Smooth muscle cell of the brain vasculature (primary cell): ENCODE data around the gene ESRRA.

ENCODE experiments used
- DNase-seq: peaks from one replicate; pipeline ENCODE4 v3.0.0-alpha.2; 2012; ENCODE audit warnings: low read depth, low spot score

The ESRRA gene

GRCh38 chr11:64349404-64349803, 44.1 kb downstream of the ESRRA start:
- no peak for DNase-seq

GRCh38 chr11:64351136-64351631, 45.9 kb downstream of the ESRRA start:
- DNase-seq, result no peak

GRCh38 chr11:64352099-64352994, 47.0 kb downstream of the ESRRA start:
- DNase-seq, result no peak

- DNase-seq, result no peak
These were observed 47.8 kb downstream of the ESRRA start for GRCh38 chr11:64352995-64353714.

- DNase-seq, result no peak
These were observed 48.6 kb downstream of the ESRRA start for GRCh38 chr11:64353715-64354506.

GRCh38 chr11:64355078-64355940, 50.0 kb downstream of the ESRRA start:
- no peak for DNase-seq

- DNase-seq, result no peak
These were observed 51.4 kb downstream of the ESRRA start for GRCh38 chr11:64356498-64357411.

GRCh38 chr11:64357446-64357845, 52.1 kb downstream of the ESRRA start:
- no peak for DNase-seq

GRCh38 chr11:64357904-64358535, 52.7 kb downstream of the ESRRA start:
- no peak for DNase-seq

- DNase-seq, result no peak
These were observed 53.2 kb downstream of the ESRRA start for GRCh38 chr11:64358536-64358906.

- no peak for DNase-seq
These were observed 53.8 kb downstream of the ESRRA start, which contains the start of gene RPS6KA4 for GRCh38 chr11:64358907-64359711. RPS6KA4 (plus strand) TSS chr11:64359162; CDS start chr11:64359236, 74 bp downstream.

GRCh38 chr11:64359712-64360445, 54.6 kb downstream of the ESRRA start:
- DNase-seq, result no peak

- DNase-seq, result no peak
These were observed 55.2 kb downstream of the ESRRA start for GRCh38 chr11:64360448-64360921.

GRCh38 chr11:64361659-64362058, 56.3 kb downstream of the ESRRA start:
- DNase-seq, result no peak

- DNase-seq, result no peak
These were observed 57.0 kb downstream of the ESRRA start for GRCh38 chr11:64362339-64362738.

GRCh38 chr11:64364435-64364834, 59.1 kb downstream of the ESRRA start:
- no peak for DNase-seq

- DNase-seq, result no peak
These were observed 59.6 kb downstream of the ESRRA start for GRCh38 chr11:64364911-64365310.
